ENCODE results near the gene SPRY2.

The SPRY2 gene

GRCh38 chr13:80312012-80312704, 28.8 kb downstream of the SPRY2 start:
- no peak for DNase-seq

GRCh38 chr13:80309926-80310325, 31.0 kb downstream of the SPRY2 start:
- no peak for DNase-seq

GRCh38 chr13:80307401-80307987, 33.4 kb downstream of the SPRY2 start:
- no peak for DNase-seq

- no peak for DNase-seq
These were observed 34.5 kb downstream of the SPRY2 start for GRCh38 chr13:80306337-80306972.

GRCh38 chr13:80305737-80306136, 35.2 kb downstream of the SPRY2 start:
- DNase-seq, result no peak

- DNase-seq, result no peak
These were observed 37.6 kb downstream of the SPRY2 start for GRCh38 chr13:80303225-80303811.

- DNase-seq, result no peak
These were observed 41.9 kb downstream of the SPRY2 start for GRCh38 chr13:80299046-80299445.

GRCh38 chr13:80297503-80297902, 43.4 kb downstream of the SPRY2 start:
- DNase-seq, result no peak

- DNase-seq, result no peak
These were observed 43.8 kb downstream of the SPRY2 start for GRCh38 chr13:80297094-80297493.

- no peak for DNase-seq
These were observed 44.3 kb downstream of the SPRY2 start for GRCh38 chr13:80296638-80297037.

- DNase-seq, result no peak
These were observed 50.3 kb downstream of the SPRY2 start for GRCh38 chr13:80290591-80290990.

Measured in SIG-M5 (cell line).